GM12865 (cell line): ENCODE data around the gene SPESP1.
"Not testable (repeated sequence)": the region's sequence is repeated elsewhere in the genome, so short reads cannot be mapped to it uniquely, and the experiment has no call there.

ENCODE experiments used
- DNase-seq: peaks from one replicate; pipeline ENCODE4 v3.0.0; 2010; ENCODE audit warnings: low read depth
- H3K4me3 ChIP-seq: 2 replicates; pipeline ENCODE4 v1.5.1; 2011; ENCODE audit warnings: mild to moderate bottlenecking, low read depth, low read length, control low read depth
- CTCF ChIP-seq: IDR thresholded peaks from 2 replicates; pipeline ENCODE4 v1.5.1; 2011; ENCODE audit warnings: low read length, control low read depth, low read depth, inconsistent platforms; ENCODE audit not compliant: insufficient read depth; ENCODE audit errors: missing control alignments

Gene SPESP1

DNA sequence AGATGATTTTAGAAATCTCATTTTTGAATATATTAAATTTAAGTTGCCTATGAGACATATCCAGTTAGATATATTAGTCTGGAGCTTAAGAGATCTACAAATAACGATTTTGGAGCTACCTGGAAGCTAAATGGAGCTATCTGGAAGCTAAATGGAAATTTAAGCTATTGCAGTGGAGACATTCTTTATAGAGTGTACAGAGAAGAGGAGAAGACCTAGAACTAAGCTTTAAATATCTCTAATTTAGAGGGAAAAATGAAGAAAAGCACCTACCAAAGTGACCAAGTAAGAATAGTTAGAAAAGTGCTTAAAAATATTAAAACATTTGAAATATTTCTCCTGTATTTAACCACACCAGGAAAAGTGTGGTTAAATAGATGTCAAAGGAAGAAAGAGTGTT lies 28.3 kb downstream of the SPESP1 start:
- DNase-seq: no peak
- TF ChIP-seq CTCF: no peak
- no peak overlapping the region for H3K4me3 ChIP-seq

GRCh38 chr15:68962465-68962864 lies 32.1 kb downstream of the SPESP1 start:
- no peak for DNase-seq
- no peak overlapping the region for H3K4me3 ChIP-seq

GRCh38 chr15:68963719-68964118 lies 33.4 kb downstream of the SPESP1 start:
- H3K4me3 ChIP-seq, DNase-seq: not testable (repeated sequence)

More at GRCh38 chr15:68962465-68962864, 32.1 kb downstream of the SPESP1 start:
- no peak for TF ChIP-seq CTCF

GRCh38 chr15:68966996-68967395 lies 36.7 kb downstream of the SPESP1 start:
- no peak overlapping the region for H3K4me3 ChIP-seq
- no peak for DNase-seq
- TF ChIP-seq CTCF: no peak

DNA sequence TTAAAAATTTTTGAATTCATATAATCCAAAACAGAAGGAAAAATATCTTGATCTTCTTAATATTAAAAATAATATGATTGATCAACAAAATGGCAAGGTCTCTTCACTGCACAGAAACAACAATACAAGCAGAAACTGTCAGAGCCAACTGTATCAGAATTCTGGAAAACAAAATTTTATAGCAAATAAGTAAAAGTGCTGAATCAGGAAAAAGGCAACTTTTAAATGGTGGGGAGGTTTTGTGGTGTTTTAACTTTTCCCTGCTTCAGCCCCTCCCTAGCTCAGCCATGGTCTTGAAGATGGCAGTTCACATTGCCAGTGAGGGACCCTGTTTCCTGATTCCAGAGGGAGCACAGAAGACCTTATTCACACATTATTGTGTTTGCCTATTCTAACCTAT lies 37.6 kb downstream of the SPESP1 start:
- TF ChIP-seq CTCF: no peak
- no peak overlapping the region for H3K4me3 ChIP-seq
- no peak for DNase-seq

GRCh38 chr15:68969298-68969697 lies 39.0 kb downstream of the SPESP1 start:
- H3K4me3 ChIP-seq: no peak overlapping the region
- no peak for TF ChIP-seq CTCF
- DNase-seq: no peak

GRCh38 chr15:68972201-68973065 lies 42.1 kb downstream of the SPESP1 start:
- DNase-seq: no peak
- no peak overlapping the region for H3K4me3 ChIP-seq
- no peak for TF ChIP-seq CTCF

DNA sequence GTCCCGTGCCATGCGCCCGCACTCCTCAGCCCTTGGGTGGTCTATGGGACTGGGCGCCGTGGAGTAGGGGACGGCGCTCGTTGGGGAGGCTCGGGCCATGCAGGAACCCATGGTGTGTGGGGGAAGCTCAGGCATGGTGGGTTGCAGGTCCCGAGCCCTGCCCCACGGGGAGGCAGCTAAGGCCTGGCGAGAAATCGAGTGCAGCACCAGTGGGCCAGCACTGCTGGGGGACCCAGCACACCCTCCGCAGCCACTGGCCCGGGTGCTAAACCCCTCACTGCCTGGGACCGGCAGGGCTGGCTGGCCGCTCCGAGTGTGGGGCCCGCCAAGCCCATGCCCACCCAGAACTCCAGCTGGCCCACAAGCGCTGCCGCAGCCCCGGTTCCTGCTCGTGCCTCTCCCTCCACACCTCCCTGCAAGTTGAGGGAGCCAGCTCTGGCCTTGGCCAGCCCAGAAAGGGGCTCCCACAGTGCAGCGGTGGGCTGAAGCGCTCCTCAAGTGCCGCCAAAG lies 45.4 kb downstream of the SPESP1 start:
- DNase-seq, H3K4me3 ChIP-seq: not testable (repeated sequence)

- DNase-seq, H3K4me3 ChIP-seq: not testable (repeated sequence)
Observed at GRCh38 chr15:68977426-68977825, 47.1 kb downstream of the SPESP1 start.
